NT2/D1 (cell line): ENCODE measurements around the gene SMAD9.

Experiments used
- SUZ12 ChIP-seq: IDR thresholded peaks from 2 replicates; pipeline ENCODE4 v1.6.1; 2011; ENCODE audit not compliant: insufficient read length, insufficient read depth; ENCODE audit errors: extremely low read depth
- YY1 ChIP-seq: IDR thresholded peaks from 2 replicates; pipeline ENCODE4 v1.6.1; 2011; ENCODE audit not compliant: insufficient read length, insufficient read depth
- ZNF274 ChIP-seq: IDR thresholded peaks from 2 replicates; pipeline ENCODE4 v1.6.1; 2011; ENCODE audit warnings: mild to moderate bottlenecking, low read depth, low read length

- TF ChIP-seq YY1 (no peak), ZNF274 (no peak), SUZ12 (no peak)
These were observed 124.6 kb downstream of the SMAD9 start for GRCh38 chr13:36795463-36795862.
